Activated CD4-positive, alpha-beta T cell treated with anti-CD3 and anti-CD28 coated beads, Interleukin-2, Interleukin-6, amounts not matched to agents 100 ng/mL and 50 ng/mL, durations not matched to agents 16 hours and 8 hours (primary cell): ENCODE results near the gene DIO1.
"Not testable (repeated sequence)": the region's sequence is repeated elsewhere in the genome, so short reads cannot be mapped to it uniquely, and the experiment has no call there.

Source experiments
- DNase-seq: peaks from one replicate; pipeline ENCODE4 v3.0.0-alpha.2; 2020

Gene DIO1

GRCh38 chr1:53893999-53894636 lies at the start of gene DIO1:
DIO1 (plus strand) TSS chr1:53894187; CDS start chr1:53894211, 24 bp downstream.
- DNase-seq = no peak

GRCh38 chr1:53847980-53848379 lies 46.0 kb upstream of the DIO1 start:
- no peak for DNase-seq

- DNase-seq = no peak
These were observed 43.8 kb upstream of the DIO1 start for GRCh38 chr1:53850082-53850673.

GRCh38 chr1:53851571-53852285 lies 42.3 kb upstream of the DIO1 start:
- DNase-seq = no peak

GRCh38 chr1:53860967-53861411 lies 33.0 kb upstream of the DIO1 start:
- peak; percentile 63 for DNase-seq

- DNase-seq = no peak
These were observed 31.5 kb upstream of the DIO1 start for GRCh38 chr1:53862507-53862906.

GRCh38 chr1:53868565-53868964 lies 25.4 kb upstream of the DIO1 start:
- DNase-seq = no peak

GRCh38 chr1:53869454-53870117 lies 24.4 kb upstream of the DIO1 start:
- DNase-seq = no peak

- DNase-seq = no peak
These were observed 22.8 kb upstream of the DIO1 start for GRCh38 chr1:53871221-53871620.

GRCh38 chr1:53871773-53872484 lies 22.1 kb upstream of the DIO1 start:
- DNase-seq = no peak

GRCh38 chr1:53875150-53875549 lies 18.8 kb upstream of the DIO1 start:
- DNase-seq = not testable (repeated sequence)

GRCh38 chr1:53878492-53879105 lies 15.4 kb upstream of the DIO1 start:
- DNase-seq = peak; percentile 57

GRCh38 chr1:53881853-53882252 lies 12.1 kb upstream of the DIO1 start:
- not testable (repeated sequence) for DNase-seq

GRCh38 chr1:53883600-53883999 lies 10.4 kb upstream of the DIO1 start:
- not testable (repeated sequence) for DNase-seq

- DNase-seq = no peak
These were observed 5.3 kb upstream of the DIO1 start for GRCh38 chr1:53888681-53889080.

- peak; percentile 93 for DNase-seq
These were observed 4.4 kb upstream of the DIO1 start, which contains the start of gene YIPF1 for GRCh38 chr1:53889304-53890298. YIPF1 (minus strand) TSS chr1:53889797; CDS start chr1:53888937, 860 bp downstream.

- no peak for DNase-seq
These were observed 3.5 kb upstream of the DIO1 start for GRCh38 chr1:53890522-53890941.

- DNase-seq = no peak
These were observed 3.0 kb upstream of the DIO1 start for GRCh38 chr1:53891018-53891417.

GRCh38 chr1:53891678-53892077 lies 2.3 kb upstream of the DIO1 start:
- DNase-seq = no peak

- no peak for DNase-seq
These were observed 1.1 kb upstream of the DIO1 start for GRCh38 chr1:53892911-53893310.

- DNase-seq = no peak
These were observed 657 bp downstream of the DIO1 start for GRCh38 chr1:53894644-53895043.
